HepG2 (cell line): ENCODE measurements around the gene UNC5A. TPM values are rescaled to one million over a fixed set of nuclear protein-coding genes. Genes with fewer than 3 reads are reported as not detected.

Experiments used
- ATAC-seq: fragments of 200-7000 bp; cut with Tn5 transposase; 3 replicates; pipeline ENCODE4 v1.9.1; 2020; ENCODE audit warnings: mild to moderate bottlenecking, moderate library complexity
- BruUV-seq: library from RNA; stranded (reverse); fragments of 400-500 nt; replicated peaks from 2 replicates; lab custom pipeline; 2021; lab: Mats Ljungman, UMichigan
- CTCF ChIA-PET: fragments of 300-600 bp; formaldehyde crosslinking; extraction: SDS; loops from one replicate; lab custom pipeline; 2021; ENCODE audit warnings: low total read pairs, inconsistent platforms, low intra/inter-chr PET ratio; lab: Yijun Ruan, JAX
- POLR2A ChIA-PET: fragments of 350-600 bp; sonication (Branson Sonifier 250); formaldehyde crosslinking; loops from one replicate; lab custom pipeline; 2020; ENCODE audit warnings: antibody characterized with exemption, inconsistent platforms; lab: Yijun Ruan, JAX
- DNase-seq: peaks from one replicate; pipeline ENCODE4 v3.0.0-alpha.2; 2015; ENCODE audit warnings: low spot score
- FAIRE-seq: peaks from 3 replicates; lab custom pipeline; 2011; peaks lifted over from hg19 to GRCh38; lab: Jason Lieb, UNC
- H2AFZ ChIP-seq: one replicate; pipeline ENCODE4 v1.6.1; 2011; ENCODE audit warnings: low read length, inconsistent platforms
- H3K27ac ChIP-seq: fragments of 300-600 bp; 3 replicates; pipeline ENCODE4 v1.8.0; 2011; ENCODE audit warnings: mixed run types, mild to moderate bottlenecking, mixed read lengths, low read length, inconsistent platforms; ENCODE audit not compliant: insufficient read depth; ENCODE audit errors: extremely low read length
- H3K27me3 ChIP-seq, 2 experiments: fragments of 200-600 bp in 1 of 2; 2 replicates in 1 of 2; 3 replicates in 1 of 2; pipeline versions ENCODE4 v1.6.0 to v1.8.0; 2011; ENCODE audit warnings: low read length in 2 of 2, mild to moderate bottlenecking in 2 of 2, moderate library complexity in 2 of 2, inconsistent platforms in 1 of 2; ENCODE audit not compliant: insufficient read depth in 2 of 2, control insufficient read depth in 1 of 2
- H3K36me3 ChIP-seq, 2 experiments: fragments of 200-600 bp in 1 of 2; replicated peaks in 1 of 2; 2 replicates in 1 of 2; 3 replicates in 1 of 2; pipeline versions ENCODE4 v1.5.1 to v1.8.0; 2011; ENCODE audit warnings: low read length in 2 of 2, inconsistent platforms in 1 of 2; ENCODE audit not compliant: insufficient read depth in 2 of 2, control insufficient read depth in 1 of 2
- H3K4me1 ChIP-seq: 2 replicates; pipeline ENCODE4 v1.5.1; 2012; ENCODE audit warnings: low read length, inconsistent platforms; ENCODE audit not compliant: insufficient read depth
- H3K4me2 ChIP-seq: 2 replicates; pipeline ENCODE4 v1.6.0; 2011; ENCODE audit warnings: low read depth, low read length, inconsistent platforms
- H3K4me3 ChIP-seq, 3 experiments: fragments of 200-600 bp in 1 of 3; sonication (generic), shearing (Covaris generic) in 1 of 3; replicated peaks in 1 of 3; 2 replicates each; pipeline ENCODE4 v1.5.1; 2011 to 2016; ENCODE audit warnings: low read length in 3 of 3, inconsistent platforms in 2 of 3, low read depth in 2 of 3, mild to moderate bottlenecking in 2 of 3, control low read depth in 1 of 3, mixed read lengths in 1 of 3; ENCODE audit not compliant: insufficient read depth in 1 of 3
- H3K79me2 ChIP-seq: one replicate; pipeline ENCODE4 v1.6.1; 2011; ENCODE audit warnings: low read length, inconsistent platforms; ENCODE audit not compliant: insufficient read depth
- H3K9ac ChIP-seq: 2 replicates; pipeline ENCODE4 v1.6.0; 2011; ENCODE audit warnings: mild to moderate bottlenecking, low read depth, low read length, inconsistent platforms; ENCODE audit not compliant: insufficient read depth
- H3K9me3 ChIP-seq: 2 replicates; pipeline ENCODE4 v1.5.1; 2012; ENCODE audit warnings: mild to moderate bottlenecking, low read length
- H4K20me1 ChIP-seq: 2 replicates; pipeline ENCODE4 v1.6.0; 2011; ENCODE audit warnings: inconsistent platforms, mild to moderate bottlenecking, low read length, moderate library complexity; ENCODE audit not compliant: insufficient read depth
- EP300 ChIP-seq, 3 experiments: sonication (generic) in 1 of 3; formaldehyde crosslinking in 1 of 3; IDR thresholded peaks; 2 replicates each; pipeline versions ENCODE4 v1.5.1 to v1.6.1; 2011 to 2020; ENCODE audit warnings: low read depth in 2 of 3, low read length in 2 of 3, borderline replicate concordance in 1 of 3, improper control_type of control experiment in 1 of 3, mild to moderate bottlenecking in 1 of 3, missing genetic modification reagents in 1 of 3, moderate library complexity in 1 of 3
- NONO ChIP-seq, 2 experiments: fragments of 450-650 bp in 1 of 2; sonication (generic) in 1 of 2; formaldehyde crosslinking in 1 of 2; IDR thresholded peaks in 1 of 2; conservative IDR thresholded peaks in 1 of 2; 2 replicates each; pipeline versions ENCODE4 v1.6.1 to v1.8.0; 2017 to 2022; ENCODE audit warnings: mild to moderate bottlenecking in 1 of 2, missing genetic modification reagents in 1 of 2, moderate library complexity in 1 of 2
- WGBS: methylation state at CpG from one replicate; pipeline ENCODE4 v1.1.6; 2017; ENCODE audit warnings: low lambda C conversion rate; 5-methylcytosine and 5-hydroxymethylcytosine counted together
- in situ Hi-C: cut with HindIII; loops from 2 replicates; pipeline ENCODE4 v1.10.0; 2017; ENCODE audit warnings: low pct_unique_long_range_greater_than_20kb; ENCODE audit not compliant: extremely low pct_ligation_motif_present
- intact Hi-C: fragments of 100-400 bp; cut with micrococcal nuclease; formaldehyde crosslinking; loops from one replicate; pipeline ENCODE4 v1.10.0; 2022; ENCODE audit not compliant: unreplicated experiment
- polyA plus RNA-seq, 8 experiments: library from polyadenylated mRNA; depleted of rRNA in 3 of 8; stranded (reverse) in 7 of 8; unstranded in 1 of 8; fragments of >200 nt; fragmentation: Illumina TruSeq in 4 of 8; extraction: Trizol in 4 of 8; gene quantifications; 2 replicates each; pipeline versions ENCODE4 v1.2.1 to v1.2.3, GENCODE V29; 2011 to 2016; ENCODE audit warnings: low read depth in 4 of 8, missing spikeins in 1 of 8, mixed read lengths in 1 of 8; ENCODE audit not compliant: insufficient read depth in 1 of 8
- total RNA-seq, 5 experiments: library from RNA; depleted of rRNA; stranded (reverse); fragments of >200 nt; fragmentation: Illumina TruSeq; extraction: Trizol; gene quantifications; 2 replicates each; pipeline ENCODE4 v1.2.3, GENCODE V29; 2016; ENCODE audit warnings: low read depth in 1 of 5
- TF ChIP-seq, protein P1 (sequence below): sonication (generic); formaldehyde crosslinking; IDR thresholded peaks from 2 replicates; pipeline ENCODE4 v1.4.0; 2020; ENCODE audit warnings: missing genetic modification reagents, borderline replicate concordance

The UNC5A gene
- total and polyA plus RNA-seq, 2 of the 13 experiments (the other 11 are each of a cell fraction or from before 2014, with no cell fraction given), result not detected

DNA sequence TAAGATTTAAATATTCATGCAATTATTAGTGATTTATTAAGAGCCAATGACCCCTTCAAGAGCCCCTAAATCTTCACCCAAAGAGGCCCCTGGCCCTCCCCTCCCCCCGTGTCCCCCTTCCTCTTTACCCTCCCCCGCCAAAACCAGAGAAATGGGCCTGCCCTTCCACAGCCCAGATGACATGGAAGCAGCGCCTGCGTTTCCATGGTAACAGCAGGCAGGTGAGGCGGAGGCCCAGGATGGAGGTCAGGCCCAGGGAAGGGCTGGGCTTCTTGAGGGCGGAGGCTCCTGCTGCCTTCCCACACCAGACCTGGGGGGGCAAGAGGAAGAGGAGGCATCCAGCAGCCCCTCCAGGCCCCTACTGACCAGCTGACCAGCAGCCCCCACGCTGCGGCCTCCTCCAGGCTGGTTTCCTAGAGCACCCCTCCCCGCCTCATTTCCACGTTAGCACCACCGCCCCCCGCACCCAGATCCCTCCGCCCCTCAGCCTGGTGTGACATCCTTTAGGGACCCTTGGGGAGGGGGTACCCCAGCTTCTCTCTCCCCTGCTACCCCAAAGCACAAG is 37.4 kb downstream of the UNC5A start (continued):
- TF ChIP-seq, protein P1, sequence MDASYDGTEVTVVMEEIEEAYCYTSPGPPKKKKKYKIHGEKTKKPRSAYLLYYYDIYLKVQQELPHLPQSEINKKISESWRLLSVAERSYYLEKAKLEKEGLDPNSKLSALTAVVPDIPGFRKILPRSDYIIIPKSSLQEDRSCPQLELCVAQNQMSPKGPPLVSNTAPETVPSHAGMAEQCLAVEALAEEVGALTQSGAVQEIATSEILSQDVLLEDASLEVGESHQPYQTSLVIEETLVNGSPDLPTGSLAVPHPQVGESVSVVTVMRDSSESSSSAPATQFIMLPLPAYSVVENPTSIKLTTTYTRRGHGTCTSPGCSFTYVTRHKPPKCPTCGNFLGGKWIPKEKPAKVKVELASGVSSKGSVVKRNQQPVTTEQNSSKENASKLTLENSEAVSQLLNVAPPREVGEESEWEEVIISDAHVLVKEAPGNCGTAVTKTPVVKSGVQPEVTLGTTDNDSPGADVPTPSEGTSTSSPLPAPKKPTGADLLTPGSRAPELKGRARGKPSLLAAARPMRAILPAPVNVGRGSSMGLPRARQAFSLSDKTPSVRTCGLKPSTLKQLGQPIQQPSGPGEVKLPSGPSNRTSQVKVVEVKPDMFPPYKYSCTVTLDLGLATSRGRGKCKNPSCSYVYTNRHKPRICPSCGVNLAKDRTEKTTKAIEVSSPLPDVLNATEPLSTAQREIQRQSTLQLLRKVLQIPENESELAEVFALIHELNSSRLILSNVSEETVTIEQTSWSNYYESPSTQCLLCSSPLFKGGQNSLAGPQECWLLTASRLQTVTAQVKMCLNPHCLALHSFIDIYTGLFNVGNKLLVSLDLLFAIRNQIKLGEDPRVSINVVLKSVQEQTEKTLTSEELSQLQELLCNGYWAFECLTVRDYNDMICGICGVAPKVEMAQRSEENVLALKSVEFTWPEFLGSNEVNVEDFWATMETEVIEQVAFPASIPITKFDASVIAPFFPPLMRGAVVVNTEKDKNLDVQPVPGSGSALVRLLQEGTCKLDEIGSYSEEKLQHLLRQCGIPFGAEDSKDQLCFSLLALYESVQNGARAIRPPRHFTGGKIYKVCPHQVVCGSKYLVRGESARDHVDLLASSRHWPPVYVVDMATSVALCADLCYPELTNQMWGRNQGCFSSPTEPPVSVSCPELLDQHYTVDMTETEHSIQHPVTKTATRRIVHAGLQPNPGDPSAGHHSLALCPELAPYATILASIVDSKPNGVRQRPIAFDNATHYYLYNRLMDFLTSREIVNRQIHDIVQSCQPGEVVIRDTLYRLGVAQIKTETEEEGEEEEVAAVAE (CRISPR knock-in tag), result no peak
- TF ChIP-seq NONO (IDR thresholded peaks at IDR 0.05), result no peak
- no peak for TF ChIP-seq NONO (CRISPR knock-in tag; conservative IDR thresholded peaks at IDR 0.05)

DNA sequence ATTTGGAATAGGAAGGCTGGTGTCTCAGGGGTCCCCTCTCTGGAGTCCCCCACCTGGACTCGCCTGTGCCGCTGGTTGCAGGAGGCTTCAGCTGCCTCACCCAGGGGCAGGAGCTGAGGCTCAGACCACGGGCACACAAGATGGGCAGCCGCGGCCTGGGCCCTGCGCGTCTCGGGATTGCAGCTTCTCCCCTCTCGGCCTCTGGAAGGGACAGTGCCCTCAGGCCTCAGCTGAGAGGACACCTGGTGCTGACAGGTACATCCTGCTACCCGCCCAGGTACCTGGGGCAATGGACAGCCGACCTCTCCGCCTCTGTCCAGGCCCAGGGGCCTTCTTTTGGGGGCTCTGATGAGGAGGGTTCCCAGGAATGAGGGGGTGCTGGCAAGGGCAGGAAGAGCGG is 38.3 kb downstream of the UNC5A start:
- BruUV-seq, result no TSS peak
- Histone ChIP-seq H3K4me3 (no peak overlapping the region), H3K9ac (no peak overlapping the region), H3K9me3 (no peaks in the 10 kb centered on the region), H2AFZ (no peak overlapping the region), H3K27ac (no peak overlapping the region), H3K79me2 (no peaks in the 10 kb centered on the region), H4K20me1 (no peaks in the 10 kb centered on the region), H3K4me2 (no peak overlapping the region), H3K27me3 (peaks cover 15 to 83% of the 10 kb centered on the region in 2 experiments; a peak in 4 of 5 replicates), H3K36me3 (no peaks in the 10 kb centered on the region), H3K4me1 (0 out of 2 replicates have a peak, but pooled peaks cover 13% of the 10 kb centered on the region)
- 0% methylated on average over 1 of the region's 13 CpGs for WGBS
- intact Hi-C loops (no loop called here), in situ Hi-C loops (no loop called here)
- DNase-seq (no peak), FAIRE-seq (no peak), ATAC-seq (no peak)
- TF ChIP-seq EP300 (IDR thresholded peaks at IDR 0.05; ENCODE audit: low read depth in 2 of 2, low read length in 2 of 2) (no peak), EP300 (CRISPR knock-in tag; IDR thresholded peaks at IDR 0.05; ENCODE audit: borderline replicate concordance) (no peak)
- ChIA-PET POLR2A (no interaction called here), CTCF (no interaction called here)
